Kidney epithelial cell (primary cell): ENCODE data around the gene CSNK1A1. TPM values are rescaled to one million over a fixed set of nuclear protein-coding genes. Genes with fewer than 3 reads are reported as not detected.

Experiments used
- DNase-seq: peaks from one replicate; pipeline ENCODE4 v3.0.0-alpha.2; 2010; ENCODE audit warnings: low read depth
- H3K27me3 ChIP-seq: 2 replicates; pipeline ENCODE4 v1.6.0; 2011; ENCODE audit warnings: low read length; ENCODE audit not compliant: control insufficient read depth, insufficient read depth
- H3K36me3 ChIP-seq: 2 replicates; pipeline ENCODE4 v1.5.1; 2011; ENCODE audit warnings: low read length; ENCODE audit not compliant: control insufficient read depth, insufficient read depth
- H3K4me3 ChIP-seq: 2 replicates; pipeline ENCODE4 v1.5.1; 2011; ENCODE audit warnings: low read depth, mild to moderate bottlenecking, control low read depth, low read length
- CTCF ChIP-seq: IDR thresholded peaks from 2 replicates; pipeline ENCODE4 v1.5.1; 2011; ENCODE audit warnings: mild to moderate bottlenecking, moderate library complexity, low read length, control low read depth, inconsistent platforms; ENCODE audit not compliant: insufficient read depth, poor library complexity, severe bottlenecking
- total RNA-seq: library from RNA; depleted of rRNA; stranded (reverse); fragments of >200 nt; gene quantifications from 2 replicates; pipeline ENCODE4 v1.2.3, GENCODE V29; 2015

Gene CSNK1A1
- total RNA-seq, 1 donor from 2014 or later = 270 TPM

GRCh38 chr5:149550594-149551226 is 529 bp downstream of the CSNK1A1 start:
- no peak for DNase-seq
- TF ChIP-seq CTCF = no peak
- H3K4me3 ChIP-seq = peak overlapping the region; percentile 93
- H3K27me3 ChIP-seq = no peaks in the 10 kb centered on the region
- no peaks in the 10 kb centered on the region for H3K36me3 ChIP-seq

GRCh38 chr5:149550268-149550583 is 1.0 kb downstream of the CSNK1A1 start:
- Histone ChIP-seq H3K36me3 (peaks cover 3% of the 10 kb centered on the region), H3K27me3 (no peaks in the 10 kb centered on the region), H3K4me3 (peak overlapping the region; percentile 93)
- no peak for TF ChIP-seq CTCF
- no peak for DNase-seq

GRCh38 chr5:149549461-149550267 is 1.6 kb downstream of the CSNK1A1 start:
- peak overlapping the region; percentile 93 for H3K4me3 ChIP-seq
- no peak for TF ChIP-seq CTCF
- H3K36me3 ChIP-seq = peaks cover 3% of the 10 kb centered on the region
- no peak for DNase-seq
- no peaks in the 10 kb centered on the region for H3K27me3 ChIP-seq

DNA sequence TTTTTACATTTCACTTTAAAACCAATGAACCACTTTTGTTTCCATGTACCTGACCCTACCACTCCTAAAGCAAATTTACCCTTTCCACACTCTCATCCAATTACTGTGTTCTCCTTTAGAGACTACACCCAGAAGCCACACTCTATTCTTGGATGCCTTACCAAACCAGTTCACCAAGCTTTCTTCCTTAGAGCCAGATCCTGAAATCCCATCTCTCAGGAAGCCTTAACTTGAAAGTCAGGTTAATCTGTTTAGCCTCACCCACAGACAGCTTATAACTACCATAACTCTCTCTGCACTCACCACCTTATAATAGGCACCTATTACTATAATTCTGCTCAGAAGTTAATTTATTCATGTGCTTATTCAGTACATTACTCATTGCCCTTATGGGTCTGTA is 4.3 kb downstream of the CSNK1A1 start:
- no peak for TF ChIP-seq CTCF
- Histone ChIP-seq H3K36me3 (peaks cover 3% of the 10 kb centered on the region), H3K27me3 (no peaks in the 10 kb centered on the region), H3K4me3 (no peak overlapping the region)
- no peak for DNase-seq

GRCh38 chr5:149545327-149545726 is 5.9 kb downstream of the CSNK1A1 start:
- no peak for DNase-seq
- peaks cover 3% of the 10 kb centered on the region for H3K36me3 ChIP-seq
- no peak overlapping the region for H3K4me3 ChIP-seq
- TF ChIP-seq CTCF = no peak
- H3K27me3 ChIP-seq = no peaks in the 10 kb centered on the region
